ENCODE results near the gene ARHGEF3.

The ARHGEF3 gene

DNA sequence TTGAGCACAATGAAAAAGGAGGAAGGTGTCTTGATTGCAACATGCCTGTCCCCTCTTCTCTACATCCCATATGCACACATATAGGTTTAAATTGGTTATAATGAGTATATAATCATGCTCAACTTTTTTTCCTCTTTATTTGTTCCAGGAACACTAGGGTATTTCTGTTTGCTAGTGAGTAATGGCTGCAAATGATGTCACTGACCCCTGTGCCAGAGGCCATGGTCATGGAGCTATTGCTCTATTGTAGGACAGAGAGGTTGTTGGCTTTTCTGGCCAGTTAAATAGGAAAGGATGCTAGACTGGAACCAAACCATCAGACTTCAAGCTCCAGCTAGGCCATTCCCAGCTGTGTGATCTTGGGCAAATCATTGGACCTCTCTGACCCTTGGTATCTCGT lies 9.6 kb downstream of the ARHGEF3 start:
- TF ChIP-seq, protein P1, sequence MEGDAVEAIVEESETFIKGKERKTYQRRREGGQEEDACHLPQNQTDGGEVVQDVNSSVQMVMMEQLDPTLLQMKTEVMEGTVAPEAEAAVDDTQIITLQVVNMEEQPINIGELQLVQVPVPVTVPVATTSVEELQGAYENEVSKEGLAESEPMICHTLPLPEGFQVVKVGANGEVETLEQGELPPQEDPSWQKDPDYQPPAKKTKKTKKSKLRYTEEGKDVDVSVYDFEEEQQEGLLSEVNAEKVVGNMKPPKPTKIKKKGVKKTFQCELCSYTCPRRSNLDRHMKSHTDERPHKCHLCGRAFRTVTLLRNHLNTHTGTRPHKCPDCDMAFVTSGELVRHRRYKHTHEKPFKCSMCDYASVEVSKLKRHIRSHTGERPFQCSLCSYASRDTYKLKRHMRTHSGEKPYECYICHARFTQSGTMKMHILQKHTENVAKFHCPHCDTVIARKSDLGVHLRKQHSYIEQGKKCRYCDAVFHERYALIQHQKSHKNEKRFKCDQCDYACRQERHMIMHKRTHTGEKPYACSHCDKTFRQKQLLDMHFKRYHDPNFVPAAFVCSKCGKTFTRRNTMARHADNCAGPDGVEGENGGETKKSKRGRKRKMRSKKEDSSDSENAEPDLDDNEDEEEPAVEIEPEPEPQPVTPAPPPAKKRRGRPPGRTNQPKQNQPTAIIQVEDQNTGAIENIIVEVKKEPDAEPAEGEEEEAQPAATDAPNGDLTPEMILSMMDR (IDR thresholded peaks at IDR 0.05): no peak
- no peak for TF ChIP-seq ZFX (IDR thresholded peaks at IDR 0.05; ENCODE audit: borderline replicate concordance)
- no peak overlapping the region for H3K27ac ChIP-seq

DNA sequence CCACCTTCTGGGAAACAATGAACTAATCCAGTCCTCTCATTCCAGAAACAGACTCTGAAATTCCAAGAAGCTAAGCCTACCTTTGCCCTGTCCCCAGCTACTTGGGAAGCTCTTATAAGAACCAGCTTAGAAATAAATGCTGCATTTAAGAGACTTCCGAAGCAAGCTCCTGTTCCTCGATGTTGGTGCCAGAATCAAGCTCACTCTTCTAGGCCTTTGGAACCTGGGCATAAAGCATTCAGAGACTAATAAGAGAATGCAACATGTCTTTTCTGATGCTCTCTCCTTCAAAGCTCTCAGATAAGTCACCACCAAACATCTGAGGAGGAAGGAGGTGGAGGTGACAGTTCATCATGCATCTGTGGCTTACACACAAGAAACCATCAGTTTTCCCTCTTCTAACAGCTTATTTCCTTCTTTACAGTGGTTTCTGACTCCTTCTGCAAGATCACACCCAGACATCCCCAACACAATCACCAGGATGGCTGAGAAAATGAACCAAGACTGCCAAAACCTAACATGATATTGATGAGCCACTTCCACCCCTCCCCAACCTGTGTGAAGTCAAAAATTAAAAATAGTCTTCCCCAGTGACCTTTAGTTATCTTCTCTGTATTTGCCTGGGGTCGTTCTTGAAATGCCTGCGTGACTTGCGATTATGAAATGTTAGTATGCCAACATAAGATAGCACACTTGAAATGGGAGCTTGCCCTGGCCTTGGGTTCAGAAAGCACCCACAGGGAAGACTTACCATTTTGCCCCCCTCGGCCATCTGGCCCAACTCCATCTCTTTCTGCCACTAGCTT lies 11.5 kb downstream of the ARHGEF3 start:
- TF ChIP-seq, protein P1 (IDR thresholded peaks at IDR 0.05): no peak
- TF ChIP-seq ZFX (IDR thresholded peaks at IDR 0.05; ENCODE audit: borderline replicate concordance): no peak
- H3K27ac ChIP-seq: no peak overlapping the region

DNA sequence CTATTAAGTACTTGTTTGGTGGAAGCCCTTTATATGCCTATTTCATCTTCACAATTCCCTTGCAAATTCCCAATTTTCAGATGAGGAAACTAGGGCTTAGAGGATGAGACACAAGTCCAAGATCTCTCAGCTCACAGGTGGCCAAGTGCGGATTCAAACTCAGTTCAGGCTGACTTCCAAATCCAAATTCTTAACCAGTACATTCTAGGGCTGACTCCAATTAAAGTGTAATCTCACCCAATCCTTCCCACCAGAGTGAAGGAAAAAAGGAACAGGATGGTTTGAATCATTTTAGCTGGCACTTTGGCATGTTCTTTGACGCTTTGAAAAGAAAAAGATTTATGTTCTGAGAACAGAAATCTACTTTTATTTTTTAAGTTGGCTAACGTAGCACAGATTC lies 12.7 kb downstream of the ARHGEF3 start:
- TF ChIP-seq, protein P1 (IDR thresholded peaks at IDR 0.05): no peak
- no peak for TF ChIP-seq ZFX (IDR thresholded peaks at IDR 0.05; ENCODE audit: borderline replicate concordance)
- H3K27ac ChIP-seq: no peak overlapping the region

DNA sequence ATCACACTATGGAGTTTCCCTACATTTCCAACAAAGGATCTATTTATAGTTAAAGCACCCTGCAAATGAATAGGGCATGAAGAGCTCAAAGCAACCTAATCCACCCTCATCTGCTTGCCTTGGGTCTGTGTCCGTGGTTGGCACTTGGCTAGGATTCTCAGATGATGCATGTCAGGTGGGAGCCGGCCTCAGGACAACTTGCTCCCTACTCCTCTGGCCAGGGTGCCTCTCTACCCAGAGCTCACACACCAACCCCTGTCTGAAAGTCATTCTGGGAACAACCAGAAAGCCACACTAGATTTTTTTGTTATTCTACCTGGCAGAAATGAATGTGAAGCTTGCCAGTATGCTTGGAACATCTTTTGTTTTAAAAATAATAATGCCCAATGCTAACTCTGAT lies 13.2 kb downstream of the ARHGEF3 start:
- no peak for TF ChIP-seq ZFX (IDR thresholded peaks at IDR 0.05; ENCODE audit: borderline replicate concordance)
- TF ChIP-seq, protein P1 (IDR thresholded peaks at IDR 0.05): no peak

GRCh38 chr3:56787784-56788256 lies 13.9 kb downstream of the ARHGEF3 start:
- TF ChIP-seq, protein P1 (IDR thresholded peaks at IDR 0.05): no peak
- no peak for TF ChIP-seq ZFX (IDR thresholded peaks at IDR 0.05; ENCODE audit: borderline replicate concordance)
- H3K27ac ChIP-seq: no peak overlapping the region

More for the DNA sequence above, 13.2 kb downstream of the ARHGEF3 start:
- H3K27ac ChIP-seq: no peak overlapping the region

GRCh38 chr3:56787258-56787775 lies 14.4 kb downstream of the ARHGEF3 start:
- no peak overlapping the region for H3K27ac ChIP-seq
- TF ChIP-seq ZFX (IDR thresholded peaks at IDR 0.05; ENCODE audit: borderline replicate concordance): no peak
- TF ChIP-seq, protein P1 (IDR thresholded peaks at IDR 0.05): no peak

DNA sequence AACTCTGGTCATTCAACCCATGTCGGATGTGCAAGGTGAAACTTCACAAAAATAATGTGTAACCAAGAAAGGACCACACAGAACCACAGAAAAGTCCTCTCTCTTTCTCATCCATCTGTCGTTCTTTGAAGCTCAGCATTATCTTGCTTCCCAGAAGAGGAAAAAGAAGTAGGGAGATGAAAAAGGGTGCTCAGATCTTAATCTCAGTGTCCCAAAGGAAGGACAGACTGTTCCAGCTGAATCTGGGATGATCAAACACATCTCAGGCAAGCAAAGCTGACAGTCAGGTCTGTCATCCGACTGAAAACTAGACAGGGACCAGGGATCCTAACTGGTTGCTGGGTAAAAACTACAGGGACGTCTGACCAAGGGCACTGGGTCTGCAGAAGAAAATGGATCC lies 16.2 kb downstream of the ARHGEF3 start:
- no peak overlapping the region for H3K27ac ChIP-seq
- TF ChIP-seq, protein P1 (IDR thresholded peaks at IDR 0.05): no peak
- TF ChIP-seq ZFX (IDR thresholded peaks at IDR 0.05; ENCODE audit: borderline replicate concordance): no peak
